Measurements from ENCODE around the gene CDK6. TPM values are rescaled to one million over a fixed set of nuclear protein-coding genes. Genes with fewer than 3 reads are reported as not detected.
A peak's percentile ranks its signal among the peaks of the same experiment; 100 is the strongest.

Gene CDK6
- total and polyA plus RNA-seq, 10 donors = 0.91 to 37.8 (median 25.5) TPM

DNA sequence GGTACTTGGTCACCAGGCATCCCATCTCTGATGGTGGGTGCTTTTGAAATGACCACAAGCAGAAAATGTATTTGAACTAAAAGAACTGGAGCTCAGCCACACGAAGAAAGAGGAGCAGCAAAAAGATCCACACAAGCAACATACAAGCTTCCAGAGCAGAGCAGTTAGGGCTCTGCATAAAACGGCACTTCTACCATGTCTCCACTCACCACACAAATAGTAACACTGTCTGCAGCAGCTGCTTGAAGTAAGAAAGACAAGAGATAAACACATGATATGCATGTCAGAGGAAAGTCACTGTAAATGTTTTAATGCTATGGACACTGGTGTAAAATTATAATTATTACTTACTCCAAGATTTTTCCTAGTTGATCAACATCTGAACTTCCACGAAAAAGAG lies 213.7 kb downstream of the CDK6 start:
- intact Hi-C loops (cut with DNase I; ENCODE audit: low total_unique reads) = loop anchor here (5.0 to 10.0 kb wide), 2 partner anchors 212 to 435 kb away; partner anchors contain the start of gene CDK6
- TF ChIP-seq POLR2A (IDR thresholded peaks at IDR 0.05) = no peak
- TF ChIP-seq CTCF (IDR thresholded peaks at IDR 0.05 in 8 of 11, conservative IDR thresholded peaks at IDR 0.05 in 3 of 11) = no peak
- TF ChIP-seq POLR2AphosphoS5 (IDR thresholded peaks at IDR 0.05) = no peak
- H3K4me1 ChIP-seq = peaks cover 4 to 36% (median 13%) of the 10 kb centered on the region in 6 donors
- H3K27me3 ChIP-seq (replicated peaks in 1 of 7) = no peaks in the 10 kb centered on the region
- no peak for DNase-seq
- H3K9me3 ChIP-seq = no peaks in the 10 kb centered on the region
- H3K4me3 ChIP-seq = no peak overlapping the region
- peak overlapping the region in 1 of 8 donors; percentile 62 for H3K27ac ChIP-seq
- H3K36me3 ChIP-seq = peaks cover 0 to 6% (median 4%) of the 10 kb centered on the region in 6 donors
- 71 to 87% (median 76%) methylated on average over 3 of the region's 3 CpGs for WGBS, 5 donors

- H3K9me3 ChIP-seq = no peaks in the 10 kb centered on the region
- H3K4me3 ChIP-seq = no peak overlapping the region
- H3K27me3 ChIP-seq (replicated peaks in 1 of 7) = no peaks in the 10 kb centered on the region
- no peak for DNase-seq
- peaks cover 0 to 12% (median 8%) of the 10 kb centered on the region in 6 donors for H3K36me3 ChIP-seq
- intact Hi-C loops (cut with DNase I; ENCODE audit: low total_unique reads) = loop anchor here (5.0 to 10.0 kb wide), 2 partner anchors 213 to 435 kb away; partner anchors contain the start of gene CDK6
- peak overlapping the region in 4 of 8 donors; percentile 29 to 62 (median 46) for H3K27ac ChIP-seq
- 54 to 70% (median 61%) methylated on average over 2 of the region's 2 CpGs for WGBS, 5 donors
- TF ChIP-seq CTCF (IDR thresholded peaks at IDR 0.05 in 8 of 11, conservative IDR thresholded peaks at IDR 0.05 in 3 of 11) (no peak), POLR2A (IDR thresholded peaks at IDR 0.05) (no peak), POLR2AphosphoS5 (IDR thresholded peaks at IDR 0.05) (no peak)
- H3K4me1 ChIP-seq = peaks cover 4 to 35% (median 13%) of the 10 kb centered on the region in 6 donors
These were observed 214.3 kb downstream of the CDK6 start for GRCh38 chr7:92622030-92622429.

DNA sequence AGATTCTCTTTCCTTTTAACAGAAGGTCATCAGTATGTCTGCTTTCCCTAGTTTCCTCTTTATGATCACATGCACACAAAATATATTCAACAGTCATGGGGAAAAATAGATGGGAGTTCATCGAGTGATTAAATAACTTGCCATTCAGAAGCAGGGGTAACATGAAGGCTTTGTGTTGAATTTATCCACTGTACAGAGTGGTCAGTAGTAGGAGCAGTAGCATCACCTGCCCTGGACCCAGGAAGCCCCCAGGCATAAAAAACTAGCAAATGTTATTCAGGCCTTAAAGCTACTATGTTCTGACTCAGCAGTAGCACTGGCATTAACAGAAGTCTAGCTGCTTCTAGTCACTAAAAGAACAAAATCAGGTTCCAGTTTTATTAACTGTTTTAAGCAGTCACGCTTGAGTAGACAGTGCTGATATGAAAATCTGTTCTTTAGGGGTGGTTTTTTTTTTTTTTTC lies 214.8 kb downstream of the CDK6 start:
- Histone ChIP-seq H3K4me1 (peaks cover 4 to 31% (median 13%) of the 10 kb centered on the region in 6 donors), H3K27ac (peak overlapping the region in 6 of 8 donors; percentile 7 to 62 (median 40)), H3K27me3 (replicated peaks in 1 of 7) (no peaks in the 10 kb centered on the region), H3K36me3 (peaks cover 0 to 17% (median 12%) of the 10 kb centered on the region in 6 donors), H3K9me3 (no peaks in the 10 kb centered on the region), H3K4me3 (no peak overlapping the region)
- intact Hi-C loops (cut with DNase I; ENCODE audit: low total_unique reads) = loop anchor here (5.0 to 10.0 kb wide), 2 partner anchors 213 to 436 kb away; partner anchors contain the start of gene CDK6
- WGBS, 5 donors = 60 to 74% (median 62%) methylated on average over 2 of the region's 2 CpGs
- no peak for TF ChIP-seq CTCF (IDR thresholded peaks at IDR 0.05 in 8 of 11, conservative IDR thresholded peaks at IDR 0.05 in 3 of 11)
- TF ChIP-seq POLR2AphosphoS5 (IDR thresholded peaks at IDR 0.05) = no peak
- TF ChIP-seq POLR2A (IDR thresholded peaks at IDR 0.05) = no peak
- DNase-seq = no peak

GRCh38 chr7:92621026-92621540 lies 215.3 kb downstream of the CDK6 start:
- no peak for DNase-seq

More at GRCh38 chr7:92621026-92621540, 215.3 kb downstream of the CDK6 start:
- peaks cover 0 to 22% (median 15%) of the 10 kb centered on the region in 6 donors for H3K36me3 ChIP-seq
- intact Hi-C loops (cut with DNase I; ENCODE audit: low total_unique reads) = loop anchor here (5.0 to 10.0 kb wide), 2 partner anchors 214 to 436 kb away; partner anchors contain the start of gene CDK6
- WGBS, 5 donors = 4 to 20% (median 10%) methylated on average over 3 of the region's 3 CpGs
- H3K9me3 ChIP-seq = no peaks in the 10 kb centered on the region
- H3K4me1 ChIP-seq = peaks cover 4 to 28% (median 13%) of the 10 kb centered on the region in 6 donors
- no peaks in the 10 kb centered on the region for H3K27me3 ChIP-seq (replicated peaks in 1 of 7)
- H3K27ac ChIP-seq = peak overlapping the region in 6 of 8 donors; percentile 7 to 62 (median 40)
- H3K4me3 ChIP-seq = no peak overlapping the region
- TF ChIP-seq POLR2A (IDR thresholded peaks at IDR 0.05) (no peak), CTCF (IDR thresholded peaks at IDR 0.05 in 8 of 11, conservative IDR thresholded peaks at IDR 0.05 in 3 of 11) (peak; percentile 41 to 82 (median 65)), POLR2AphosphoS5 (IDR thresholded peaks at IDR 0.05) (no peak)

Measured in spleen (tissue), 11 donors.